ENCODE results near the gene PGM5. TPM values are rescaled to one million over a fixed set of nuclear protein-coding genes. Genes with fewer than 3 reads are reported as not detected.
"Not testable (repeated sequence)": the region's sequence is repeated elsewhere in the genome, so short reads cannot be mapped to it uniquely, and the experiment has no call there.

The PGM5 gene
- total RNA-seq, 1 experiment from 2014 or later = 0.13 TPM

GRCh38 chr9:68338000-68338399 is 18.4 kb upstream of the PGM5 start:
- H3K36me3 Mint-ChIP-seq; CTCF ChIA-PET; DNase-seq (ENCODE audit: low spot score); POLR2A ChIA-PET; H3K9me3 Mint-ChIP-seq; H3K27ac Mint-ChIP-seq; ATAC-seq; H3K4me1 Mint-ChIP-seq; H3K4me3 Mint-ChIP-seq: not testable (repeated sequence)
- H3K27me3 Mint-ChIP-seq (ENCODE audit: low read depth) = peaks cover 24% of the 10 kb centered on the region

- CTCF ChIA-PET = interaction anchor here (1.0 to 1.5 kb wide), 3 partner anchors 217 to 226 kb away, joined by 3 to 5 read pairs (median 3); no protein-coding TSS in a partner anchor
- H3K4me3 Mint-ChIP-seq = not testable (repeated sequence)
Measured at GRCh38 chr9:68342265-68343025, 14.0 kb upstream of the PGM5 start.

GRCh38 chr9:68343242-68343641 is 13.2 kb upstream of the PGM5 start:
- H3K4me3 Mint-ChIP-seq; DNase-seq (ENCODE audit: low spot score); H3K27ac Mint-ChIP-seq; POLR2A ChIA-PET; H3K4me1 Mint-ChIP-seq; ATAC-seq; H3K9me3 Mint-ChIP-seq; H3K36me3 Mint-ChIP-seq: not testable (repeated sequence)
- CTCF ChIA-PET = interaction anchor here (0.5 to 1.5 kb wide), 7 partner anchors 164 to 225 kb away, joined by 3 to 8 read pairs (median 3); no protein-coding TSS in a partner anchor
- peaks cover 51% of the 10 kb centered on the region for H3K27me3 Mint-ChIP-seq (ENCODE audit: low read depth)

More at GRCh38 chr9:68342265-68343025, 14.0 kb upstream of the PGM5 start:
- ATAC-seq = peak; percentile 89
- POLR2A ChIA-PET; H3K9me3 Mint-ChIP-seq; H3K36me3 Mint-ChIP-seq; H3K27ac Mint-ChIP-seq; H3K4me1 Mint-ChIP-seq; DNase-seq (ENCODE audit: low spot score): not testable (repeated sequence)
- peaks cover 50% of the 10 kb centered on the region for H3K27me3 Mint-ChIP-seq (ENCODE audit: low read depth)

GRCh38 chr9:68343992-68344391 is 12.4 kb upstream of the PGM5 start:
- H3K27me3 Mint-ChIP-seq (ENCODE audit: low read depth) = peaks cover 59% of the 10 kb centered on the region
- H3K4me3 Mint-ChIP-seq; H3K27ac Mint-ChIP-seq; CTCF ChIA-PET; H3K36me3 Mint-ChIP-seq; POLR2A ChIA-PET; H3K9me3 Mint-ChIP-seq; ATAC-seq; DNase-seq (ENCODE audit: low spot score); H3K4me1 Mint-ChIP-seq: not testable (repeated sequence)

- DNase-seq (ENCODE audit: low spot score); H3K27ac Mint-ChIP-seq; H3K4me1 Mint-ChIP-seq; POLR2A ChIA-PET; H3K9me3 Mint-ChIP-seq; H3K4me3 Mint-ChIP-seq; CTCF ChIA-PET; H3K36me3 Mint-ChIP-seq; ATAC-seq: not testable (repeated sequence)
- peaks cover 62% of the 10 kb centered on the region for H3K27me3 Mint-ChIP-seq (ENCODE audit: low read depth)
Measured at GRCh38 chr9:68351689-68352088, 4.7 kb upstream of the PGM5 start.

GRCh38 chr9:68355993-68356379 is 425 bp upstream of the PGM5 start:
- POLR2A ChIA-PET; CTCF ChIA-PET; H3K4me1 Mint-ChIP-seq; H3K27ac Mint-ChIP-seq; H3K36me3 Mint-ChIP-seq; ATAC-seq; DNase-seq (ENCODE audit: low spot score); H3K9me3 Mint-ChIP-seq: not testable (repeated sequence)
- Mint-ChIP-seq H3K4me3 (peak overlapping the region; percentile 62), H3K27me3 (ENCODE audit: low read depth) (peaks cover 83% of the 10 kb centered on the region)

- H3K9me3 Mint-ChIP-seq, H3K27ac Mint-ChIP-seq, POLR2A ChIA-PET, H3K36me3 Mint-ChIP-seq, H3K4me1 Mint-ChIP-seq, CTCF ChIA-PET: not testable (repeated sequence)
- DNase-seq (ENCODE audit: low spot score) (peak; percentile 20), ATAC-seq (peak; percentile 35)
- Mint-ChIP-seq H3K4me3 (peak overlapping the region; percentile 56), H3K27me3 (ENCODE audit: low read depth) (peaks cover 81% of the 10 kb centered on the region)
Measured at GRCh38 chr9:68357119-68357714, 806 bp downstream of the PGM5 start.

- peak; percentile 32; the same call in 1 of the 2 replicates for ATAC-seq
- H3K9me3 Mint-ChIP-seq; CTCF ChIA-PET; POLR2A ChIA-PET; DNase-seq (ENCODE audit: low spot score); H3K27ac Mint-ChIP-seq; H3K36me3 Mint-ChIP-seq; H3K4me3 Mint-ChIP-seq; H3K4me1 Mint-ChIP-seq: not testable (repeated sequence)
- peaks cover 31% of the 10 kb centered on the region for H3K27me3 Mint-ChIP-seq (ENCODE audit: low read depth)
Measured at GRCh38 chr9:68366933-68367547, 10.6 kb downstream of the PGM5 start.

GRCh38 chr9:68375789-68376188 is 19.4 kb downstream of the PGM5 start:
- not testable (repeated sequence) for H3K36me3 Mint-ChIP-seq

GRCh38 chr9:68377723-68378122 is 21.3 kb downstream of the PGM5 start:
- POLR2A ChIA-PET; H3K9me3 Mint-ChIP-seq; H3K4me3 Mint-ChIP-seq; CTCF ChIA-PET; H3K4me1 Mint-ChIP-seq; DNase-seq (ENCODE audit: low spot score); H3K36me3 Mint-ChIP-seq; H3K27ac Mint-ChIP-seq; ATAC-seq: not testable (repeated sequence)
- peaks cover 36% of the 10 kb centered on the region for H3K27me3 Mint-ChIP-seq (ENCODE audit: low read depth)

More at GRCh38 chr9:68375789-68376188, 19.4 kb downstream of the PGM5 start:
- CTCF ChIA-PET; H3K4me3 Mint-ChIP-seq; DNase-seq (ENCODE audit: low spot score); H3K27ac Mint-ChIP-seq; POLR2A ChIA-PET; H3K9me3 Mint-ChIP-seq; ATAC-seq; H3K4me1 Mint-ChIP-seq: not testable (repeated sequence)
- peaks cover 34% of the 10 kb centered on the region for H3K27me3 Mint-ChIP-seq (ENCODE audit: low read depth)

- H3K9me3 Mint-ChIP-seq; H3K36me3 Mint-ChIP-seq; H3K4me1 Mint-ChIP-seq; H3K4me3 Mint-ChIP-seq; CTCF ChIA-PET; H3K27ac Mint-ChIP-seq; DNase-seq (ENCODE audit: low spot score); POLR2A ChIA-PET; ATAC-seq: not testable (repeated sequence)
- peaks cover 36% of the 10 kb centered on the region for H3K27me3 Mint-ChIP-seq (ENCODE audit: low read depth)
Measured at GRCh38 chr9:68383894-68384293, 27.5 kb downstream of the PGM5 start.

GRCh38 chr9:68389558-68389957 is 33.1 kb downstream of the PGM5 start:
- H3K36me3 Mint-ChIP-seq; H3K4me3 Mint-ChIP-seq; H3K27ac Mint-ChIP-seq; H3K9me3 Mint-ChIP-seq; H3K4me1 Mint-ChIP-seq; DNase-seq (ENCODE audit: low spot score); ATAC-seq; POLR2A ChIA-PET: not testable (repeated sequence)
- CTCF ChIA-PET = interaction anchor here (0.6 kb wide), 1 partner anchor 769 kb away, joined by 6 read pairs; no protein-coding TSS in a partner anchor
- H3K27me3 Mint-ChIP-seq (ENCODE audit: low read depth) = peaks cover 25% of the 10 kb centered on the region
